Activated CD4-positive, alpha-beta T cell treated with anti-CD3 and anti-CD28 coated beads, Interleukin-2, Interleukin-4, amounts not matched to agents 100 ng/mL and 50 ng/mL, durations not matched to agents 16 hours and 8 hours (primary cell): ENCODE data around the gene HS3ST4.
"Not testable (repeated sequence)": the region's sequence is repeated elsewhere in the genome, so short reads cannot be mapped to it uniquely, and the experiment has no call there.

Experiments used
- DNase-seq: peaks from one replicate; pipeline ENCODE4 v3.0.0-alpha.2; 2020; ENCODE audit warnings: low spot score

The HS3ST4 gene

DNA sequence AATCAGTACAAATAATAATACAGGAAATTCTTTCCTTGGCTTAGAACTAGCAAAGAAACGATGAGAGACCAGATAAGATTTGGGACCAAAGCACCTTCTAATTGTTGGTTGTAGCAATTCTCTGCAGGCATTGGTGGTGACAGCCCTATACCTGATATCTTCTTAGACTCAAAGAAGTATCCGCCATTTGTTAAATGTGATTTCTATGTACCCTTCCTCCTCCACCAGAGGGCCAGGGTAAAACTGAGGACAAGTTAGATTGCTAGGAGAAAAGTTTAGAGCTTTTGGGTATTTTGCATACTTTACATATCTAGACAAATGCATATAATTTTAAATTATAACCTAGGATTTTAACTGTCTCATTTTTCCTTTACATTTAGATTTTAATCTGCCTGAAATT lies 304.3 kb downstream of the HS3ST4 start:
- no peak for DNase-seq

DNA sequence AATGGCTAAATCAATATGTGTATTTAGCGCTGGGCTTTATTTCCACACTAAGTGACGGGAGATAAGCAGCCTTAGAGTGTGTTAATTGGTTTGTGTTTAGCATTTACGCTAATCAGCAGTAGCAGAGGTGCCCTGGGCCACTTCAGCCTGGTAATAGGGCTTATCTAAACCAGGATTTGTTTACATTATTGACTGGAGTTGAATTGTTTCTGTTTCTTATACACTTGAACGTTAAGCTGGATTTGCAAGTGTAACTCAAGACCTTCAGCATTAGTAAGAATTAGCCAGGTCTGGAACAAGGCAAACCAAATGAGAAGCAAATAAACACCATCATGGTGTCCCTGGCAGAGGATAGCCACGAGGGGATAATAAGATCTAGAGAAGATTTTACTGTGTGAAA lies 313.6 kb downstream of the HS3ST4 start:
- DNase-seq, result no peak

DNA sequence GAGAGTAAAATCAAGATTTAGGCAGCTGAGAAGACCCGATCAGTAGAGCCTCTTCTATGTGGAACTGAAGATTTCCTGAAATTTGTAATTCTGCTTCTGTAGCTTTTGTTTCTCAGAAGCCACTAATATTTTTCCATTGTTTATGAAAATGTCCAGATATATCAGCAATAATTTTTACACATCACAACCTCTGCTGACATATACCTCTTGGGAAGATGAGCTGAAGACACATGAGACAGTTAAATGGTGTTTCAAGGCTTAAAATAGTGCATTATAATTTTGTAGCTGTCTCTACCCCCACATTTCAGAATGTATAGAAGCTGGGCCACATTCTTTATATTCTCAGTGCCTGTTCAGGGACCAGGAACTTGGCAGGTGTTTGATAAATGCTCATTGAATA lies 320.6 kb downstream of the HS3ST4 start:
- DNase-seq, result no peak

DNA sequence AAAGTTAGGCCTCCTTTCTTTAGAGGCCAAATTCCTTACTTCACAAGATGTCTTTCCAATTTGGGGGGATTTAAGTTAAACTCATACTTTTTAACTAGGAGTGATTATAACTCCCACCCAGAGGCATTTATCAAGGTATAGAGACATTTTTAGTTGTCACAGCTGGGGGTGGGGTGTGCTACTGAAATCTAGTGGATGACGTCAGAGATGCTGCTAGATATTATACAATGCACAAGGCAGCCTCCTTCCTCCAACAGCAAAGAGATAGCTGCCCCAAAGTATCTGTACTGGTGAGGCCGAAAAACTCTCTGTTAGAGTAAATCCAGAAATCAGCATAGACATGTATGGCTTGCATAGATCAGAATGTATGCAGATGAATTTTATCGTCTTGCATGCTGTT lies 324.0 kb downstream of the HS3ST4 start:
- no peak for DNase-seq

DNA sequence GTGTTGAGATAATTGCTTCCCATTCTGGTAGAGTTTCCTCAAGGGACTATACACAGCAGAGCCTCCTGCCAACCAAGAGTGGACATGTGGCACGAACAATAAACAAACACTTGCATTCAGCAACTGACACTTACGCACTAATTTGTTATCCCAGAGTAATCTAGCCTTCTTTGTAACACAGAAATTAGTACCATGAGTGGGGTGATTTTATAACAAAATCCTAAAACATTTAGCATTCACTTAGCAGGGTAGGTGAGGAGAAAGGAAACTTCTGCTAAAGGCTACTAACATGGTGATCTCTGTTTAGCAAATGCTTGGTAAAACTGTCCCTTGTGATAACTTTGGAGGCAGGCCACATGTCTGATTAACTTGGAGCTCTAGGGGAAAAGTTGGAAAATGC lies 325.2 kb downstream of the HS3ST4 start:
- no peak for DNase-seq

DNA sequence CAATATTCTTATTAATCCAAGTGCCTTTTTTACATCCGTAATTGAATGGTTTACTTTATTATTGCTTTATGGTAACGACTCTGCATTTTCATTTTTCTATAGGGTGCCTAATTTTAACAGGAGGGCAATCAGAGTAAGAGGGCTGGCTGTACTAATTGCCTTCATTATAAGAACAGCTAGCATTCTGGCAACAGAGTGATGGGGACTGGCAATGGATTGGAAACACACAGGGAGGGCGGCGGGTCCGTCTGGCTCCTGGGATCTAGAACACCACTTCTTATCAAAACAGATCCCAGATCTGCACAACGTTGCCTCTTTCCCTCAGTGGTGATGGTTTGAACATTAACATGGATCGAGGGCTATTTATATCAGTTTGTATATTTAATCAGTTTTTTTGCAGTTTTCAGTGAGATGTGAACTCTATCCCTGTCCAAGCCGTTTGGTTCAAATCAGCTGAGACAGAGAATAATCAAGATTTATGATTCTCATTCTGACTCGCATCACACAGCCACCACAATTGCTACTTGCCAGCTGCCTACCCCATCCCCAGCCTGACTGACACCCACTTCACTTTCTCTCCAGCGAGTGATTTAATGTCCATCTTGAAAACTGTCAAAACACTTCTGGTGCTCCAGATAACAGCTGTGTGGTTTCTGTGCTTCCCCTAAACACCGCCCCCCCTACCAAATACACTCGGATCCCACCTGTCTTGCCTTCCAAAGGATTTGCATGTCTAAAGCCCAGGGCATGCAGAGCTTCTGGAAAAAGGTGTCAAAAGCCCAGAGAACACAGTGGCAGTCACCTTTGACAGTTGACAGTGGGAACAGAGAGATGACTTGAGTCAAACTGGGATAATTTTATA lies 327.9 kb downstream of the HS3ST4 start:
- DNase-seq, result no peak

DNA sequence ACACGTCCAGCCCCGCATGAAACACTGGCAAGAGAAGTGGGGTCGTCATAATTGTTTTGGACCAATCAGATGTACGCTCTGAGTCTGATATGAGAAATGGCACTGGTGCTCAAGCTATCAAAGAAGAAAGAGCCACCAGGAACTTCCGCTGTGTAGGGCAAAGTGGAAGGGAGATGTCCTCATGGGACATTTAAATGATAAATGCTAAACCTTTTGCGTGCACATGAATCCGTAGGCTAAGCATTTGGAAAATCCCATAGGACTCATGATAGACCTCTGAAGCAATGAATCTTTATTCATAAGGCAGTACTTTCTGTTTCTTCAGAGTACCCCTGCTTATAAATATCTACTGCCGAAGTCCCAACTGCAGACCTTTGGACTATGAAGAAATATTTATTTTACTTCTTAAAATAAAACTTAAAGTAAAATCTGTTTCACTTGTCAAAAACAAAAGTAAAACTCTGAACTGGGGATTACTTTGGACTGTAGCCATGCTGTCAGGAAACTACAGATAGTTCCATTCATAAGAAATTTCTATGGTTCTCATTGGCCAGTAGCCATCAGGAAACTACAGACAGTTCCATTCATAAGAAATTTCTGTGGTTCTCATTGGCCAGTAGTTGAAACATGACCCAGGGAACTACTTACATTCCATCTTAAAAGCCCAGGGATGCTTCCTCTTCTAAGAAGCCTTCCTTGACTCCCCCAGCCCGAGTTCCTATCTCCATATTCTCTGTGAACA lies 335.1 kb downstream of the HS3ST4 start:
- DNase-seq, result no peak

DNA sequence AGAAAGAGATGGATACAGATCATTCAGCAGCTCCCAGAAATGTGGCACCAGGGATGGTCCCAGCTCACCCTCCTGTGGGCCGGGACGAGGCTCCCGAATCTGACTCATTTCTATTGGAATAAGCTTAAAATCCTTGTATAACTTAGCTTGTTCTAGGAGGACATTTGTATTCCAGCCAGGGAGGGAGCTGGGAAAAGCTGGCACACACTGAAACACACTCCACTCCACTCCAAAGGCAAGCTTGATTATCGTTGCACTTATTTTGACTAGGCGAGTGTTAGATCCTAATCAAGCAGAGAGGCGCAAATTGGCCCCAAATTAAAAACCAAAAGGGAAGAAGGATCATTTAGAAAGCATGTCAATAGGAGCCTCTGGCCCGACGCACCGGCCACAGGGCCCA lies 339.5 kb downstream of the HS3ST4 start:
- no peak for DNase-seq

DNA sequence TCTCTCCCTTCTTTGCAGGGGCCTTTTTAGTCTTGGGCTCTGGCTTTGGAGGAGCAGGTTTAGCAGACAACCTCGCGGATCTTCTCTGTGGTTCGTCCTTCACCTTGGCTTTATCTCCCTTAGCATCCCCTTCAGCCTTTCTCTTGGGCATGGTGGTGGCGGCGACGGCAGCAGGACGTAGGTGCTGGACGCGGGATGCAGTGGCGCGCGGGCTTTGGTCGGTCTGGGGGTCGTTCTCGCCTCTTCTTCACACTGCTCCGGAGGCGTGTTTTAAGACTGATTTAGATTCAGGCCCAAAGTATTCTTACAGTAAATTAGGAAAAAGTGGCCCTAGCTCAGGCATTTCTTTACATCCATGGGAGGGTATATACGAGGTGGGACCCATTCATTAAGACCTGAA lies 340.9 kb downstream of the HS3ST4 start:
- DNase-seq, result not testable (repeated sequence)

DNA sequence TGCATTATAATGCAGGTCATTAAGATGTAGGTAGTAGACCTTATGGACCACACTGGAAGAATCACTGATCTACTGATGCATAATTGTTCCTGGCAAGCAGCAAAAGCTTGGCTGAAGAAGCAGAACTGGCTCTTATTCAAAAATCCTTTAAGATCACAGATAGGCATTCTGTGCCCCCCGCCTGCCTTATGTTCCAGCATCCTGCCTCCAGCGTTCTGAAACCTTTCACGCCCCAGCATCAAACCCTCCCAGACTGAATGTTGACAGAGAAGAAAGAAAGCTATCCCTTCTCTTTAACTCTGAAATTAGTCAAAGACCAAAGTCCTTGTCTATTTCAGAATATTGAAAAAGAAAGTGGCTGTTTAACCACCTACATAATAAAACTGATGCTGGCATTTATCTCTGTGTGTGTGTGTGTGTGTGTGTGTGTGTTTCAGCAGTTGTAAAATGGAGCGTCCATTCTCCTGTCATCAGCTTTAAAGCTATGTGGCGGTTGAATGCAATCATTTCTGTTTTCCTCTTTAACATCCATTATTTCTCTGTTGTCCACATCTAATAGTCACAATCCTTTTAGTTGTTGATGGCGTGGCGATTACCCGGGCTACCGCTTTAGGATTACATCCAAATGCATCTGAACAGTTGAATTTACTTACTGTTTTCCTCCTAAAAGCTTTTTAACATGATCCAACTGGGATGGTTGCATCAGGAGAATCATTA lies 350.4 kb downstream of the HS3ST4 start:
- DNase-seq, result no peak

DNA sequence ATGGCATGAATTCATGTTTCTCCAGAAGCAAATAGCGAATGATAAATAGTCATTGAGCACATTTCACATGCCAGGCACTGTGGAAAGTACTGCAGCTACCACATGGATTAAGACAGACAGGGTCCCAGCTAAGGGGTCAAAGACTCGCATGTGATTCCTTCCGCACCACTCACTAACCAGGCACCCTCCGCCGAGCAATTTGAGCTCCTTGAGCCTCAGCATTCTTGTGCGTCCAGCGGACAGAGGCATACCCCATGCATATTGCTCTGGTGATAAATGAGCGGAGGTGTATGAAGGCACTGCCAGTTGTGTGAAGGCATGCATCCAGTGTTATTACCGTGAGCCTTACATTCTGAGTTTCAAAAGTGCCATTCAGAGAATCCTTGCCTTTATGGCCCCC lies 358.7 kb downstream of the HS3ST4 start:
- no peak for DNase-seq

DNA sequence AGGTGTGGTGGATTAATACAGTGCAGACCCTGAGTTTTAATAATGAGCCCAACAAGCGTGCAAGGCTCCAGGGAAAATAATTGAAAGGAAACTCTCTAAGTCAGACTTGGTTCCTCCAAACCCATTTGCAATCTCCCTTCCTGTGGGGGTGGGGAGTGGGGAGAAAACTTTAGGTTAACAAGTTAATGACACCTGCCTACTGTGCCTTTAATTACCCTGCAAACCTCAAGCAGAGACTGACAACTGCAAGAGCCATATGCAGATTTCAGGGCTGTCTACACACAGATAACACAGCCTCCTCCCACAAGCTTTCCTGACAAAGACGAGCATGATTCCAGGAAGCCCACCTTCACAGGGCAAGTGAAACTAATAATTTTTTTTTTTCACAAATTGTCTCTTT lies 359.3 kb downstream of the HS3ST4 start:
- DNase-seq, result no peak

DNA sequence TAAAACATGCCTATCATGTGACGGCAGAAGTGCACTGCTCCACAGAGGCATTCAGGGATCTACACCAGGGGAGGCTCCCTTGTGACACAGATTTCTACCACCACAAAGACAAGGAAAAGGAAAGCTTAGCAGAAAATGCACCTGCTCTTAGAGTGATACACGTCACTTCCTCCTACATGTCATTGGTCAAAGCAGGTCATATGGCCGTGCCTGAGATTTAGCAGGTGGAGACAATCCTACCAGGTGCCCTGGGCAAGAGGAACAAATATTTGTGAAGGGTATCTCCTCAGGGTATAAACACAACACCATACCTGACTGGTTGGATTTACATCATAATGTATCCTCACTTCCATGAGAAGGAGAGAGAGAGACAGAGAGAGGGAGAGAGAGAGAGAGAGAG lies 362.1 kb downstream of the HS3ST4 start:
- no peak for DNase-seq

DNA sequence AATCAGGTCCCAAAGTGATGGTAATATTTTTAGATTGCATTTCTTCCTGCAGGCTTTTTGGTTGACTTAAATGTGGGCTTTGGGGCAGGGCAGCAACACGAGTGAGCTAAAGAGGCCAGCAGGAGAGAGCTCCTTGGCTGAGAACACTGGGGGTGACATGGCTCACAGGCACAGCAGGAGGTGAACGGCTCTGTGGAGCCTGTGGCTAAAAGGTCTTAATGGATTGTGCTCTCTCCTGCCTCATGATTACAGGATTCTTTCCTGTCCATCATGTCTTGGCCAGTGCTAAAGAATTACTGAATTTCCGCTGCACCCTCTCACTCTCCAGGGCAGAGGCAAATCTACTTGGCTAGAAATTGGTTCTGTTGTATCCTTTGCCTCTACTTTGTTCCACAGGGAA lies 366.6 kb downstream of the HS3ST4 start:
- DNase-seq, result no peak

DNA sequence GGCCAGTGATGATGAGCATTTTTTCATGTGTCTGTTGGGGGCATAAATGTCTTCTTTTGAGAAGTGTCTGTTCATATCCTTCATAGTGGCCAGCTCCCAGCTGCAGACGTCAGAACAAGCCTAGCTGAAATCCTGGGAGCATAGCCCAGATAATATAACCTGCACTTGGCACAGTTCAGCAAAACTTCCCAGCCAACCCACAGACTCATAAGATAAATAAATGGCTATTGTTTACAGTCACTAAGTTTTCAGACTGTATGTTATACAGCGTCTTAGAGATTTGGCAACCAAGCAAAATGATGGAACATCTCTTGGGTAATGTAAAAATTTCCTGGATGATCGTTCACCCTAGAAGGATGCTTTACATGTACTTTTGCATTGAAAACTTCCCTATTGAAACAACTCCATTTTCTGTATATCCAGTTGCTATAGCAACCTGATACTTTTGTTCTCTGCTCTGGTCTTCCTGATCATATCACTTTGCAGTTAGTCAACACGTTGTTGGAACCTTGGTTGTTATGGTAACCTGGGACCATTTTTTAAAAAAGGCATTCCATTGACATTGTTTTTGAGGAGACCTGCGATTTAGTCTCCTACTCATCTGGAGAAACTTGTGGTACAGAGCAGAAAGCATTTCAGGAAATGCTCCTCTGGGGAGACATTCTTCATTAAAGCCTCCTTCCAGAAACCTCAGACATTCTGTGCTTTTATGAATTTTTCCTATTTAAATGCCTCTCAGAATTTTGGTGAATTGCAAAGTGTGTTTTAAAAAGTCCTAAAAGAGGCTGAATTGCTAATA lies 378.7 kb downstream of the HS3ST4 start:
- DNase-seq, result no peak

DNA sequence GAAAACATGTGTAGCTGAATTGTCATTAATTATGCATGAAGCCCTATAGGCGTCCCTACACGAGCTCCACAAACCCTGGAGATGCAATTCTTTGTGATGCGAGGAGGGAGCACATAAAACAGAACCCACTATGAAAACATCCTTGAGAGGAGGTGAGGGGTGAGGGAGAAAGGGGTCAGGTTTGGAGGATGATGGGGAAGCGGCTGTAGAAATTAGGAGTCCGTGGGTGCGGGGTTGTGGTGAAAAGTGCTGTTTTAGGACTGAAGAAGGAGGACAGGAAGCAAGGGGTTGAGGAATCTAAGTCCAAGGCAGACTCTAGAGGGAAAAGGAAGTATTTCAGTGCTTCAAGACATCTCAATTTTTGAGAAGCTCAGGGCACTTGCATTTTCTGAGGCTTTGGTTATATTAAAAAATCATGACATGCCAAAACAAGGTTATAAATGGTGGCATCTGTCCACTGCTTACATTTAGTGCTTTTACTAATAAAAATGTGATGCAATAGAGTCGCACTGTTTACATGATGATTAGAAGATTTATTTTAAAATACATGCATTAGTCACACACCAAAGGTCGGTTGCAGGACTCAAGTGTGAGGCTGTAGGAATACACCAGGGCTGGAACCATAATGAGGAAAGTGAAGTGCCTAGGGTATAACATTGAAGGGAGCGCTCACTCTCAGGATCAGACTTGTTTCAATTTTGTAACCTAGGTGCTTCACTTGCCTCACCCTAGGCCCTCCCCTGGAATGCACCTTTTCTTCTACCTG lies 379.5 kb downstream of the HS3ST4 start:
- no peak for DNase-seq

DNA sequence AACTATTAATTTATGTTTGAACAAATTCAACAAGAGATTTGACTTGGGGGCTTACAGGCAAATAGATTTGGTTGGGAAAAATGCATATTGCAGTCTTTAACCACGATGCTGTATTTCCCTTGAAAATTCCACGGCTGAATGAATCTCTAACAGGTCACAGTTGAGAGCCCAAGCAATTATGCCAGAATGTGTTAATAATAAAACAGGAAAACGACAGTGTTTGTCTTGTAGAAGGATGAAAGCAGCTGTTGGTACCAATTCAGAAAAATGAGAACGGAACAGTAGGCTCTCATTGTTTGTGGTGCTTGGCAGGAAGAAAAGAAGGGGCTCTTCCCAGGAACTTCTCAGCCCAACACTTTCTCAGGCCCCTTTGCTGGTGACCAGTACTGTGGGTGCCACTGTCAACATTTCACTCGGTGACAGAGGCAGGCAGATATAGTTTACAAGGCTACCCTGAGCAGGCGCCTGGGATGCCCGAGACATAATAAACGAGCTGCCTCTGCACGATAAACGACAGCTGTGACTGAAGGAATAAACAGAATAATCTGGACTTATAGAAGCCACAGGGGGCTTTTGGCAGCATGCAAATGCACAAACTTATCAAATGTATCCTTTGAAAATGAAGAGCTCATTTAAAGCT lies 387.1 kb downstream of the HS3ST4 start:
- DNase-seq, result no peak

DNA sequence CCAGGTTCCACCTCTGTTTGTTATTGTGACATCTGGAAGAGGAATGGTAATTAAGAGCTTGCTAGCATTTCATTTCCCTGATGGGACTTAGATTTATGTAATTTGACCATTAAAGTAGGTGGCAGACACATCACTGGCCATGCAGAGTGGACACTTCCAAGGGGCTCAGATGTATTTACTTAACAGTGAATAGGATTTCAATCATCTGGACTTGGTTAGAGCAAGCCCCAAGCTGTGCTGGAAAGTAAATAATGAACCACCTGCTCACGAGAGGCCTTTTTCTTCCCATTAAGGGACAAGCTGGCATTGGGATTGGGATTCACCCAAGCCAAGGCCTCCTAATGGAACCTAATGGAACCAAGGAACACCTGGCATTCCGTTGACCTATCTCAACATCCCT lies 395.3 kb downstream of the HS3ST4 start:
- no peak for DNase-seq

DNA sequence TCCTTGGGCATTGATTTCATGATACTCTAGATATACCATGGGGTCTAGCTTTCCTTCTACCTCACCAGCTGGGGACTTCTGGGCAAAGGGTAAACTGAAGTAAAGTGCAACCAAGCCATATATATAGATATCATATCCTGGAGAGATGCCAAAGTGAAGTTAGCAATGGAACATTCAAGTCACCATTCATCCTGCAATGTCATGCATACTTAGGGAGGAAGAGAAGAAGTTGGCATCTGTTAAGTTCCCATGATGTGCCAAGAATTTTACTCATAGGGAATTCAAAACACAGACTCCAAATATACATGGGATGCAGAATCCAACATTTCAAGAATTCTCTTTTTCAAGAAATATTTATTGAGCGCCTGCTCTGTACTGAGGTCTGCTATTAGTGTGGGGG lies 399.8 kb downstream of the HS3ST4 start:
- no peak for DNase-seq

DNA sequence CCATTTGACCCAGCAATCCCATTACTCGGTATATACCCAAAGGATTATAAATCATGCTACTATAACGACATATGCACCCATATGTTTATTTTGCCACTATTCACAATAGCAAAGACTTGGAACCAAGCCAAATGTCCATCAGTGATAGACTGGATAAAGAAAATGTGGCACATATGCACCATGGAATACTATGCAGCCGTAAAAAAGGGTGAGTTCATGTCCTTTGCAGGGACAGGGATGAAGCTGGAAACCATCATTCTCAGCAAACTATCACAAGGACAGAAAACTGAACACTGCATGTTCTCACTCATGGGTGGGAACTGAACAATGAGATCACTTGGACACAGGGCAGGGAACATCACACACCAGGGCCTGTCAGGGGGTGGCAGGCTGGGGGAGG lies 406.4 kb downstream of the HS3ST4 start:
- not testable (repeated sequence) for DNase-seq

DNA sequence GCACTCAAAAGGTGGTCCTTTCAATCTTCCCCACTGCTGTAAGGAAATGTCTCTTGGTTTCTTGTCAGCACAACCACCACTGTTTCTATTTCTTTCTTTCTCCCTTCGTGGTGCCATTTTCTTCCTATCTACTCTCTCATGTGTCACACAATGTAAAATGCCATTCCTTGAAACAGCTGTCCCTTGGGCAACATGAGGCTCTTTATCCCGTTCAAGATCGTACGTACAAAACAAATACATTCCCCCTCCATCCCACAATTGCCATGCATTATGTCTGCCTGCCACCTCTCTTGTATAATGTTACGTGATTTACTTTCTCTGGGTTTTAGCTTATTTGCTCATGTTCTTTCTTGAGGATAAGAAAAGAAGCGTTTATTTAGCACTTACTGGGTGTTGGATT lies 410.6 kb downstream of the HS3ST4 start:
- DNase-seq, result no peak
